ENCODE results near the gene GSS. TPM values are rescaled to one million over a fixed set of nuclear protein-coding genes. Genes with fewer than 3 reads are reported as not detected.

The GSS gene
- total and polyA plus RNA-seq, 9 donors, result 14.5 to 42.0 (median 22.2) TPM

DNA sequence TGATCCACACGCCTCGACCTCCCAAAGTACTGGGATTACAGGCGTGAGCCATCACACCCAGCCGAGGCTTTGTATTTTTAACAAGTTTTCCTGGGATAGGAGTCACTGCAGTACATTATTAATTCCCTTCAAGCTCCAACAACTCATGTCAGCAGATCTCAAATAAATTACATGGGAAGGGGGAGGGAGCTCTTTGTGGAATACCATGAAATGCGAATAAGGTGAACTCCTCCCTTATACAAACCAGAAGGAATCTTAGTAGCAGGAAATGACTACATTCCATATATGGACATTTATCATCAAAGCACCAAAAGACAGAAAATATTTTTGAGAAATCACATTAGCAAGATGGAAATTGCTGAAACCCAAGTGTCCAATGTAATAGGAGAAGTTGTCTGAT lies 2.9 kb downstream of the GSS start:
- intact Hi-C loops (cut with DNase I), result no loop called here
- TF ChIP-seq EP300 (IDR thresholded peaks at IDR 0.05), result no peak
- TF ChIP-seq, protein P1, sequence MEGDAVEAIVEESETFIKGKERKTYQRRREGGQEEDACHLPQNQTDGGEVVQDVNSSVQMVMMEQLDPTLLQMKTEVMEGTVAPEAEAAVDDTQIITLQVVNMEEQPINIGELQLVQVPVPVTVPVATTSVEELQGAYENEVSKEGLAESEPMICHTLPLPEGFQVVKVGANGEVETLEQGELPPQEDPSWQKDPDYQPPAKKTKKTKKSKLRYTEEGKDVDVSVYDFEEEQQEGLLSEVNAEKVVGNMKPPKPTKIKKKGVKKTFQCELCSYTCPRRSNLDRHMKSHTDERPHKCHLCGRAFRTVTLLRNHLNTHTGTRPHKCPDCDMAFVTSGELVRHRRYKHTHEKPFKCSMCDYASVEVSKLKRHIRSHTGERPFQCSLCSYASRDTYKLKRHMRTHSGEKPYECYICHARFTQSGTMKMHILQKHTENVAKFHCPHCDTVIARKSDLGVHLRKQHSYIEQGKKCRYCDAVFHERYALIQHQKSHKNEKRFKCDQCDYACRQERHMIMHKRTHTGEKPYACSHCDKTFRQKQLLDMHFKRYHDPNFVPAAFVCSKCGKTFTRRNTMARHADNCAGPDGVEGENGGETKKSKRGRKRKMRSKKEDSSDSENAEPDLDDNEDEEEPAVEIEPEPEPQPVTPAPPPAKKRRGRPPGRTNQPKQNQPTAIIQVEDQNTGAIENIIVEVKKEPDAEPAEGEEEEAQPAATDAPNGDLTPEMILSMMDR (IDR thresholded peaks at IDR 0.05), result no peak
- no peak for TF ChIP-seq POLR2A (IDR thresholded peaks at IDR 0.05)
- 61 to 80% (median 76%) methylated on average over 5 of the region's 5 CpGs for WGBS, 3 donors

DNA sequence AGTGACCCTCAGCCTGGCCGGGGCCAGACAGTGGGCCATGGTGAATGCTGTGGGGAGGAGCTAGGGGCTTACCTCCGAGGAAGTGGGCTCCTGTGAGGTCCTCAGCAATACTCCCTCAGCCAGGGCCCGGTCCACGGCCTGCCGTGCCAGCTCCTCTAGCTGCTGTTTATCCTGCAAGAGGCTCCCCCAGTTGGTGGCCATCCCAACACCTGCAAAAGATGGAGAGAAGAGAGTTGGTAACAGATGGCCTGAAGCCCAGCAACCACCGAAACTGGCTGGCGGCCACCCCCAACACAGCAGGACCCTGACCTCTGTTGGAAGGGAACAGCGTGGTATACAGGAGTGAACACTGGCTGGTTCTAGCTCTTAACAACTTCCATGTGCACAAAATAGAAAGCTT lies 4.0 kb downstream of the GSS start:
- WGBS, 3 donors, result 74 to 86% (median 77%) methylated on average over 8 of the region's 8 CpGs

More for the DNA sequence above, 2.9 kb downstream of the GSS start:
- no peak overlapping the region for H3K4me3 ChIP-seq
- H3K4me1 ChIP-seq (ENCODE audit: insufficient read depth), result no peaks in the 10 kb centered on the region
- no peaks in the 10 kb centered on the region for H3K27me3 ChIP-seq
- no peaks in the 10 kb centered on the region for H3K36me3 ChIP-seq
- H3K9me3 ChIP-seq, result no peaks in the 10 kb centered on the region
- DNase-seq, result no peak
- H3K27ac ChIP-seq, result no peak overlapping the region

DNA sequence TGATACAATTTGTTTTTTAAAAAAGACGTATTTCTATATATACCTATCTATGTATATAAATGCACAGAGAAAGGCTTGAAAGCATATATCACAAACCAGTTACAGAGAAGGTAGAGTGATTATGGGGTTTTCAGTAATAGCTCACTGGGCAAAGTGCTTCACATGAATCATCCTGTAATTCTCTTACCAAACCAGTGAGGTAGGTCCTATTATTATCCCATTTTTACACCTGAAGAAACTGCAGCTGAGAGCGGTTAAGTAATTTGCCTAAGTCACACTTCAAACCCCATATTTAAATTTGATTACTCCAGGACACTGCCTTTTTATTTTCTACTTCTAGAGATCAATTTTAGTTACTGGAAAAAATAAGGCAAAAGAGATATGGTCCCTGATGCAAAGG lies 4.4 kb downstream of the GSS start:
- TF ChIP-seq, protein P1 (IDR thresholded peaks at IDR 0.05), result no peak
- TF ChIP-seq POLR2A (IDR thresholded peaks at IDR 0.05), result no peak
- Histone ChIP-seq H3K4me1 (ENCODE audit: insufficient read depth) (no peaks in the 10 kb centered on the region), H3K27me3 (no peaks in the 10 kb centered on the region), H3K4me3 (no peak overlapping the region), H3K36me3 (no peaks in the 10 kb centered on the region), H3K9me3 (no peaks in the 10 kb centered on the region), H3K27ac (no peak overlapping the region)
- no peak for DNase-seq
- WGBS, 3 donors, result 92 to 99% (median 98%) methylated on average over 2 of the region's 2 CpGs
- intact Hi-C loops (cut with DNase I), result no loop called here

More for the DNA sequence above, 4.0 kb downstream of the GSS start:
- H3K4me1 ChIP-seq (ENCODE audit: insufficient read depth), result no peaks in the 10 kb centered on the region
- no peaks in the 10 kb centered on the region for H3K27me3 ChIP-seq
- H3K27ac ChIP-seq, result no peak overlapping the region
- H3K4me3 ChIP-seq, result no peak overlapping the region
- no peaks in the 10 kb centered on the region for H3K36me3 ChIP-seq
- intact Hi-C loops (cut with DNase I), result no loop called here
- no peak for DNase-seq
- TF ChIP-seq, protein P1 (IDR thresholded peaks at IDR 0.05), result no peak
- TF ChIP-seq EP300 (IDR thresholded peaks at IDR 0.05) (no peak), POLR2A (IDR thresholded peaks at IDR 0.05) (no peak)
- H3K9me3 ChIP-seq, result no peaks in the 10 kb centered on the region

DNA sequence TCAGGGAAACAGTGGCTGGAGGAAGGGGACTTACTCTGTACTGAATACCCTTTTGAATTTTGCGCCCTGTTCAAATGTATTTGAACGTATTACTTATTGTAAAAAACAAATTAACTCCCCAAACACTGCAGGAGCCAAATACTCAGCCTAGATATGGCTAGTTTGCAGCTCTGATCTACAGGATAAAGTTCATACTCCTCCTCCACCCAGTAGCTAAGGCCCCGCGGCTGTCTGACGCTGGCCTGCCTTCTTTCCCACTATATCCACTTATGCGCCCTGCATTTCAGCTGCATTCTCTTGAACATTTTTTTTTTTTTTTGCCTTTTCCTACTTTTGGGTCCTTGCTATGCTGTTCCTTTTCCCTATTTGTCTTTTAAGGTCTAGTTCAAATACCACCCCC lies 6.5 kb downstream of the GSS start:
- DNase-seq, result no peak
- no peaks in the 10 kb centered on the region for H3K9me3 ChIP-seq
- H3K4me1 ChIP-seq (ENCODE audit: insufficient read depth), result no peaks in the 10 kb centered on the region
- TF ChIP-seq, protein P1 (IDR thresholded peaks at IDR 0.05), result no peak
- TF ChIP-seq POLR2A (IDR thresholded peaks at IDR 0.05) (no peak), EP300 (IDR thresholded peaks at IDR 0.05) (no peak)
- H3K27ac ChIP-seq, result no peak overlapping the region
- H3K27me3 ChIP-seq, result no peaks in the 10 kb centered on the region
- 46 to 68% (median 51%) methylated on average over 6 of the region's 6 CpGs for WGBS, 3 donors
- intact Hi-C loops (cut with DNase I), result no loop called here
- no peak overlapping the region for H3K4me3 ChIP-seq
- no peaks in the 10 kb centered on the region for H3K36me3 ChIP-seq

DNA sequence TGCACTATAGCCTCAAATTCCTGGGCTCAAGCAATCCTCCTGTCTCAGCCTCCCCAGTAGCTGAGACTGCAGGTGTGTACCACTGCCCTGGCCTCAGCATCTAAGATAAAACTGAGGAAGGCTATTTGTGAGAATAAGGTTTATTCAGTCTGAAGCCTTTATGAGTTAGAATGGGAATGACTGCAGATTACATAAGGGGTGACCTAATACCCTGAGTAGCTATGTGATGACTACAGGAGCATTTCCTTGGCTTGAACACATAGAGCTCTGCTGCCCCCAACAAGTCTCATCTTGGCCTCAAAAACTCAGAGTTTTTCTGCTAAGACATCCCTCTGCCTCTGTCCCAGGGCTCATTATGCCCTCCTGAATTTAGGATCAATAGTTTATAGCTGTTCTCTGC lies 7.6 kb downstream of the GSS start:
- intact Hi-C loops (cut with DNase I), result no loop called here
- TF ChIP-seq, protein P1 (IDR thresholded peaks at IDR 0.05), result no peak
- TF ChIP-seq EP300 (IDR thresholded peaks at IDR 0.05) (no peak), POLR2A (IDR thresholded peaks at IDR 0.05) (no peak)
- Histone ChIP-seq H3K27me3 (no peaks in the 10 kb centered on the region), H3K9me3 (no peaks in the 10 kb centered on the region), H3K27ac (no peak overlapping the region), H3K36me3 (no peaks in the 10 kb centered on the region), H3K4me3 (no peak overlapping the region), H3K4me1 (ENCODE audit: insufficient read depth) (no peaks in the 10 kb centered on the region)
- no peak for DNase-seq
